ENCODE measurements around the gene ZNF223. TPM values are rescaled to one million over a fixed set of nuclear protein-coding genes. Genes with fewer than 3 reads are reported as not detected.
A peak's percentile ranks its signal among the peaks of the same experiment; 100 is the strongest.

Gene ZNF223
- total RNA-seq, 5 donors from 2014 or later (not counting 1 experiment from before 2014, with no cell fraction given), result 2.5 to 6.8 (median 5.9) TPM

DNA sequence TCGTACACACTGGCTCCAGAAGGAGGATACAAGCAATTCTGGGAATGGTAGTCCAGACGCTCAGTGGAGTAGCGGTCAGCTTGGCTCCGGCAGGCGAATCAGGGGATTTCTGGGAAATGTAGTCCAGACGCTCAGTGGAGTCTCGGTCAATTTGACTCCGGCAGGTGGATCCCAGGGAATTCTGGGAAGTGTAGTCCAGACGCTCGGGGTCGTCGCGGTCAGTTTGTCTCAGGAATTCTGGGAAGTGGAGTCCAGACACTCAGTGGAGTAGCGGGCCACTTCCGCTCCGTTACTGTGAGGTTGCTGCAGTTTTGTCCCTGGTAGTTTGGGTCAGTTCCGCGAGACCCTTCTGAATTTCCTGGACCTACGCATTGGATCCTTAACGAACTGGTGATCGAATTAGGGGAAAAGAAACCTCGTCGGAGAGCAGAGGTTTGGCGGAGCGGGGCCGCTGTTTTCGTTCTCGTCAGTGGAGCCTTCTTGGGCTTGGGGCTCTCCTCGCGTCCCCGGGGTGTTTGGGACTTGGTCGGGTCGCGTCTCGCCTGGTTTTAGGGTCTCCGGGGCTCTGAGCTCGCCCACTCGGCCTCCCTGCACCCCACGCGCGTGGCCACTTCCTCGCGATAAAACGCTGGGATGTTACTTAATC lies 61.4 kb downstream of the ZNF223 start, which contains the start of gene ZNF225:
Gene ZNF225 (plus strand): TSS at position 262 of the 646 bp plus-strand sequence. CDS start 2,429 bp downstream, outside the sequence.
- Mint-ChIP-seq H3K4me3 (peak within 1 kb of the TSS; percentile 96 to 97 (median 97)), H3K9me3 (peaks cover 10 to 21% (median 19%) of the 10 kb centered on the region in 3 donors), H3K4me1 (peaks cover 35 to 38% (median 35%) of the 10 kb centered on the region in 3 donors), H3K36me3 (peaks cover 33% of the 10 kb centered on the region), H3K27me3 (no peaks in the 10 kb centered on the region), H3K27ac (peak within 1 kb of the TSS; percentile 86 to 89)
- H3K27ac ChIP-seq (ENCODE audit: low read length), result peak within 1 kb of the TSS; percentile 40
- WGBS (ENCODE audit: insufficient coverage), result 0% methylated on average over 44 of the region's 44 CpGs
- ATAC-seq (replicated peaks in 1 of 4), result peak; percentile 99
- CTCF ChIA-PET, result no interaction called here
- POLR2A ChIA-PET, result no interaction called here
- peaks cover 0 to 11% of the 10 kb centered on the region in 2 donors for H3K36me3 ChIP-seq (ENCODE audit: control insufficient read depth in 2 of 2, extremely low read depth in 1 of 2, insufficient read depth in 1 of 2, low read length in 1 of 2)
- DNase-seq, result peak; percentile 47 to 91 (median 66)
- peak within 1 kb of the TSS; percentile 72 to 99 for H3K4me3 ChIP-seq (ENCODE audit: control insufficient read depth in 1 of 2, extremely low read depth in 1 of 2, low read length in 1 of 2)
- peaks cover 6 to 21% of the 10 kb centered on the region in 2 experiments for H3K4me1 ChIP-seq (ENCODE audit: control insufficient read depth in 1 of 2, extremely low read depth in 1 of 2, insufficient read depth in 2 of 2, low read length in 2 of 2)
- H3K27me3 ChIP-seq (replicated peaks in 1 of 2; ENCODE audit: control insufficient read depth in 2 of 2, extremely low read depth in 1 of 2, insufficient read depth in 2 of 2, low read length in 1 of 2), result no peaks in the 10 kb centered on the region
- H3K9me3 ChIP-seq, result no peaks in the 10 kb centered on the region

DNA sequence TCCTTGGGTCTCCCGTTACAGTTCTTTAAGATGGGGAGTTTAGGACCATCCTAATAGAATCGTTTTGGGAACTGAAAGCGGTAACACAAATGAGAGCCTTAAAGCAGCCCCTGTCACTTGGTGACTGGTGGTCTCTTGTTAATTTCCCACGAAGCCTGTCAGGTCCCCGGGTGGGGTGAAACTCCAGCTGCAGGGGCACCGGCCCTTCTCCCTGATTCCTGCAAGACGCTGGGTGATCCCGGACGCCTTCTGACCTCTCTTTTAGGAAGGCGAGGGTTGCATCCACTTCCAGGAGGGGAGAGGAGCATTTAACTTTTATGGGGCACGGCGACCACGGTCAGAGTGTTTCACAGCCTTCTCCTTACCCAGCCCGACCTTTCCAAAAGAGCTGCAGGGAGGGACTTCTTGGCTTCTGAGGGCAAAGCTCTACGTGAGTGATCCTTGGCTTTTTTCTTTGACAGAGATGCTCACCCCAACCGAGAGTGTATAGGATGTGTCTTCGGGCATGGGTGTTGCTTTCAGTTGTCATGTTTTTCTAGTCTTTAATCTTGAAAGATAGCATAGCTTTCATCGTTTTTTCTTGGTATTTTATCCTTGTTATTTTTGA lies 62.1 kb downstream of the ZNF223 start:
- Mint-ChIP-seq H3K4me3 (peak overlapping the region; percentile 96 to 97 (median 97)), H3K36me3 (peaks cover 35% of the 10 kb centered on the region), H3K4me1 (peaks cover 35 to 38% (median 35%) of the 10 kb centered on the region in 3 donors), H3K9me3 (peaks cover 10 to 19% (median 17%) of the 10 kb centered on the region in 3 donors), H3K27me3 (no peaks in the 10 kb centered on the region), H3K27ac (peak overlapping the region in 1 of 2 donors; percentile 89)
- Histone ChIP-seq H3K36me3 (ENCODE audit: control insufficient read depth in 2 of 2, extremely low read depth in 1 of 2, insufficient read depth in 1 of 2, low read length in 1 of 2) (peaks cover 0 to 16% of the 10 kb centered on the region in 2 donors), H3K27ac (ENCODE audit: low read length) (peak overlapping the region; percentile 40), H3K4me3 (ENCODE audit: control insufficient read depth in 1 of 2, extremely low read depth in 1 of 2, low read length in 1 of 2) (peak overlapping the region; percentile 72 to 99), H3K27me3 (replicated peaks in 1 of 2; ENCODE audit: control insufficient read depth in 2 of 2, extremely low read depth in 1 of 2, insufficient read depth in 2 of 2, low read length in 1 of 2) (no peaks in the 10 kb centered on the region), H3K4me1 (ENCODE audit: control insufficient read depth in 1 of 2, extremely low read depth in 1 of 2, insufficient read depth in 2 of 2, low read length in 2 of 2) (peaks cover 6 to 21% of the 10 kb centered on the region in 2 experiments), H3K9me3 (no peaks in the 10 kb centered on the region)
- POLR2A ChIA-PET, result no interaction called here
- no peak for ATAC-seq (replicated peaks in 1 of 4)
- peak in 1 of 35 experiments; percentile 8 for DNase-seq
- CTCF ChIA-PET, result no interaction called here
- WGBS (ENCODE audit: insufficient coverage), result 3% methylated on average over 10 of the region's 18 CpGs

Other genes with a start within 250 kb of the ZNF223 start
- gene LYPD5, start 249.6 kb upstream of the ZNF223 start, total RNA-seq, result under 1 TPM in 4 of 5 donors, not detected in 1; 0.20 to 0.70 (median 0.58) TPM
- 10 to 100 TPM in 3 of 5 donors, 1 to 10 TPM in 2; 5.4 to 19.0 (median 12.7) TPM for gene ZNF283, start 224.7 kb upstream of the ZNF223 start, total RNA-seq
- 1 to 10 TPM; 1.1 to 3.0 (median 2.4) TPM for gene ZNF404, start 168.1 kb upstream of the ZNF223 start, total RNA-seq
- gene ZNF45, start 116.8 kb upstream of the ZNF223 start, total RNA-seq, result 10 to 100 TPM; 12.7 to 22.2 (median 19.2) TPM
- 1 to 10 TPM in 4 of 5 donors, under 1 TPM in 1; 0.77 to 3.0 (median 1.6) TPM for gene ZNF221, start 100.8 kb upstream of the ZNF223 start, total RNA-seq
- gene ZNF155, start 67.8 kb upstream of the ZNF223 start, total RNA-seq, result 10 to 100 TPM in 3 of 5 donors, 1 to 10 TPM in 2; 4.6 to 12.4 (median 11.3) TPM
- 1 to 10 TPM; 2.7 to 9.5 (median 8.1) TPM for gene ZNF230, start 49.1 kb upstream of the ZNF223 start, total RNA-seq
- 1 to 10 TPM; 3.6 to 7.4 (median 5.0) TPM for gene ZNF222, start 26.7 kb upstream of the ZNF223 start, total RNA-seq
- gene ZNF284, start 20.1 kb downstream of the ZNF223 start, total RNA-seq, result 1 to 10 TPM; 2.6 to 5.9 (median 4.9) TPM
- gene ZNF224, start 42.3 kb downstream of the ZNF223 start, total RNA-seq, result 10 to 100 TPM; 42.2 to 72.3 (median 71.2) TPM
- 10 to 100 TPM in 1 of 5 donors, 1 to 10 TPM in 4; 1.6 to 10.6 (median 9.8) TPM for gene ZNF225, start 61.4 kb downstream of the ZNF223 start, total RNA-seq
- gene ZNF234, start 89.5 kb downstream of the ZNF223 start, total RNA-seq, result 10 to 100 TPM in 3 of 5 donors, 1 to 10 TPM in 2; 3.3 to 21.5 (median 18.6) TPM
- 10 to 100 TPM; 12.3 to 42.0 (median 38.0) TPM for gene ZNF226, start 113.1 kb downstream of the ZNF223 start, total RNA-seq
- gene ZNF227, start 160.5 kb downstream of the ZNF223 start, total RNA-seq, result 10 to 100 TPM; 17.6 to 45.5 (median 43.9) TPM
- 1 to 10 TPM in 1 of 5 donors, under 1 TPM in 4; 0.16 to 1.2 (median 0.25) TPM for gene ZNF233, start 207.8 kb downstream of the ZNF223 start, total RNA-seq